HepG2 (cell line): ENCODE data around the gene PLEKHM2. TPM values are rescaled to one million over a fixed set of nuclear protein-coding genes. Genes with fewer than 3 reads are reported as not detected.

Source experiments
- ATF7 ChIP-seq, 2 experiments: fragments of 450-650 bp in 1 of 2; sonication (generic) in 1 of 2; formaldehyde crosslinking in 1 of 2; IDR thresholded peaks; 2 replicates each; pipeline versions ENCODE4 v1.4.0 to v1.6.1; 2016 to 2020; ENCODE audit warnings: antibody characterized with exemption in 1 of 2, mild to moderate bottlenecking in 1 of 2, missing genetic modification reagents in 1 of 2
- EZH2 ChIP-seq: conservative IDR thresholded peaks from 2 replicates; pipeline ENCODE4 v1.6.1; 2012; ENCODE audit warnings: mild to moderate bottlenecking, low read depth, low read length, moderate library complexity
- HIVEP1 ChIP-seq: sonication (generic); formaldehyde crosslinking; IDR thresholded peaks from 2 replicates; pipeline ENCODE4 v1.4.0; 2020; ENCODE audit warnings: mild to moderate bottlenecking, missing genetic modification reagents
- REPIN1 ChIP-seq: sonication (generic); formaldehyde crosslinking; IDR thresholded peaks from 2 replicates; pipeline ENCODE4 v1.8.0; 2022; ENCODE audit warnings: missing genetic modification reagents, low read depth, mild to moderate bottlenecking, borderline replicate concordance
- STAG1 ChIP-seq: sonication (generic); formaldehyde crosslinking; IDR thresholded peaks from 2 replicates; pipeline ENCODE4 v1.4.0; 2020; ENCODE audit warnings: missing genetic modification reagents
- SYNCRIP ChIP-seq: fragments of 200-400 bp; formaldehyde crosslinking; IDR thresholded peaks from 2 replicates; pipeline ENCODE4 v1.6.1; 2018; ENCODE audit warnings: mild to moderate bottlenecking, low read depth, low read length; ENCODE audit not compliant: insufficient read depth
- ZBTB7B ChIP-seq: sonication (generic); formaldehyde crosslinking; IDR thresholded peaks from 2 replicates; pipeline ENCODE4 v1.4.0; 2020; ENCODE audit warnings: missing genetic modification reagents
- ZFP37 ChIP-seq: sonication (generic); formaldehyde crosslinking; IDR thresholded peaks from 2 replicates; pipeline ENCODE4 v1.4.0; 2020; ENCODE audit warnings: missing genetic modification reagents, borderline replicate concordance
- ZNF562 ChIP-seq: sonication (generic); formaldehyde crosslinking; IDR thresholded peaks from 2 replicates; pipeline ENCODE4 v1.8.0; 2022; ENCODE audit warnings: missing genetic modification reagents, borderline replicate concordance
- ZNF563 ChIP-seq: sonication (generic); formaldehyde crosslinking; IDR thresholded peaks from 2 replicates; pipeline ENCODE4 v1.8.0; 2022; ENCODE audit warnings: mild to moderate bottlenecking, moderate library complexity, missing genetic modification reagents
- ZNF660 ChIP-seq: sonication (generic); formaldehyde crosslinking; IDR thresholded peaks from 2 replicates; pipeline ENCODE4 v1.5.1; 2020; ENCODE audit warnings: mild to moderate bottlenecking, low read depth, missing genetic modification reagents, borderline replicate concordance
- ZNF687 ChIP-seq: sonication (generic); formaldehyde crosslinking; IDR thresholded peaks from 2 replicates; pipeline ENCODE4 v1.5.1; 2020; ENCODE audit warnings: mild to moderate bottlenecking, missing genetic modification reagents, moderate library complexity
- ZNF747 ChIP-seq: sonication (generic); formaldehyde crosslinking; IDR thresholded peaks from 2 replicates; pipeline ENCODE4 v1.8.1; 2023; ENCODE audit warnings: missing genetic modification reagents, mild to moderate bottlenecking, borderline replicate concordance
- ZNF75D ChIP-seq: sonication (generic); formaldehyde crosslinking; IDR thresholded peaks from 2 replicates; pipeline ENCODE4 v1.8.1; 2023; ENCODE audit warnings: missing genetic modification reagents, mild to moderate bottlenecking, borderline replicate concordance
- ZNF777 ChIP-seq: sonication (generic); formaldehyde crosslinking; IDR thresholded peaks from 2 replicates; pipeline ENCODE4 v1.4.0; 2020; ENCODE audit warnings: missing genetic modification reagents
- ZNF850 ChIP-seq: sonication (generic); formaldehyde crosslinking; conservative IDR thresholded peaks from 2 replicates; pipeline ENCODE4 v1.9.0; 2021; ENCODE audit warnings: mild to moderate bottlenecking, missing genetic modification reagents
- ZSCAN12 ChIP-seq: sonication (generic); formaldehyde crosslinking; IDR thresholded peaks from 2 replicates; pipeline ENCODE4 v1.9.0; 2021; ENCODE audit warnings: mild to moderate bottlenecking, missing genetic modification reagents
- ZSCAN21 ChIP-seq: sonication (generic); formaldehyde crosslinking; IDR thresholded peaks from 2 replicates; pipeline ENCODE4 v1.8.0; 2022; ENCODE audit warnings: mild to moderate bottlenecking, missing genetic modification reagents, moderate library complexity, borderline replicate concordance
- polyA plus RNA-seq, 8 experiments: library from polyadenylated mRNA; depleted of rRNA in 3 of 8; stranded (reverse) in 7 of 8; unstranded in 1 of 8; fragments of >200 nt; fragmentation: Illumina TruSeq in 4 of 8; extraction: Trizol in 4 of 8; gene quantifications; 2 replicates each; pipeline versions ENCODE4 v1.2.1 to v1.2.3, GENCODE V29; 2011 to 2016; ENCODE audit warnings: low read depth in 4 of 8, missing spikeins in 1 of 8, mixed read lengths in 1 of 8; ENCODE audit not compliant: insufficient read depth in 1 of 8
- total RNA-seq, 5 experiments: library from RNA; depleted of rRNA; stranded (reverse); fragments of >200 nt; fragmentation: Illumina TruSeq; extraction: Trizol; gene quantifications; 2 replicates each; pipeline ENCODE4 v1.2.3, GENCODE V29; 2016; ENCODE audit warnings: low read depth in 1 of 5
- TF ChIP-seq, protein P1 (sequence below): sonication (generic); formaldehyde crosslinking; IDR thresholded peaks from 2 replicates; pipeline ENCODE4 v1.5.1; 2020; ENCODE audit warnings: mild to moderate bottlenecking, missing genetic modification reagents, moderate library complexity
- TF ChIP-seq, protein P2 (sequence below), 2 experiments: IDR thresholded peaks; 2 replicates each; pipeline ENCODE4 v1.6.1; 2011 to 2012; ENCODE audit warnings: low read length in 2 of 2, borderline replicate concordance in 1 of 2, low read depth in 1 of 2, mild to moderate bottlenecking in 1 of 2, moderate library complexity in 1 of 2

Gene PLEKHM2
- total and polyA plus RNA-seq, 2 of the 13 experiments (the other 11 are each of a cell fraction or from before 2014, with no cell fraction given) = 16.5 to 27.3 TPM

- TF ChIP-seq, protein P1, sequence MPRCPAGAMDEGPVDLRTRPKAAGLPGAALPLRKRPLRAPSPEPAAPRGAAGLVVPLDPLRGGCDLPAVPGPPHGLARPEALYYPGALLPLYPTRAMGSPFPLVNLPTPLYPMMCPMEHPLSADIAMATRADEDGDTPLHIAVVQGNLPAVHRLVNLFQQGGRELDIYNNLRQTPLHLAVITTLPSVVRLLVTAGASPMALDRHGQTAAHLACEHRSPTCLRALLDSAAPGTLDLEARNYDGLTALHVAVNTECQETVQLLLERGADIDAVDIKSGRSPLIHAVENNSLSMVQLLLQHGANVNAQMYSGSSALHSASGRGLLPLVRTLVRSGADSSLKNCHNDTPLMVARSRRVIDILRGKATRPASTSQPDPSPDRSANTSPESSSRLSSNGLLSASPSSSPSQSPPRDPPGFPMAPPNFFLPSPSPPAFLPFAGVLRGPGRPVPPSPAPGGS (CRISPR knock-in tag) = 0 out of 2 replicates have a peak, but pooled peaks have one; percentile 21
- no peak for TF ChIP-seq SYNCRIP
- peak; percentile 94 for TF ChIP-seq ZNF777 (CRISPR knock-in tag)
- TF ChIP-seq ZSCAN21 (CRISPR knock-in tag) = no peak
- no peak for TF ChIP-seq HIVEP1 (CRISPR knock-in tag)
- TF ChIP-seq ZNF75D (CRISPR knock-in tag) = no peak
- TF ChIP-seq STAG1 (CRISPR knock-in tag) = no peak
- TF ChIP-seq ZNF687 = peak; percentile 71
- 0 out of 2 replicates have a peak, but pooled peaks have one; percentile 35 for TF ChIP-seq ZNF850 (CRISPR knock-in tag)
- TF ChIP-seq ATF7 (IDR thresholded peaks at IDR 0.05) = no peak
- no peak for TF ChIP-seq ATF7 (CRISPR knock-in tag; IDR thresholded peaks at IDR 0.05)
- TF ChIP-seq ZBTB7B (CRISPR knock-in tag) = peak; percentile 67; the same call in 1 of the 2 replicates
- TF ChIP-seq REPIN1 (CRISPR knock-in tag) = no peak
- no peak for TF ChIP-seq ZFP37
- TF ChIP-seq ZNF747 = no peak
- no peak for TF ChIP-seq ZNF562
- TF ChIP-seq ZNF563 (CRISPR knock-in tag) = no peak
- no peak for TF ChIP-seq ZSCAN12 (CRISPR knock-in tag)
- no peak for TF ChIP-seq ZNF660 (CRISPR knock-in tag)
- TF ChIP-seq, protein P2, sequence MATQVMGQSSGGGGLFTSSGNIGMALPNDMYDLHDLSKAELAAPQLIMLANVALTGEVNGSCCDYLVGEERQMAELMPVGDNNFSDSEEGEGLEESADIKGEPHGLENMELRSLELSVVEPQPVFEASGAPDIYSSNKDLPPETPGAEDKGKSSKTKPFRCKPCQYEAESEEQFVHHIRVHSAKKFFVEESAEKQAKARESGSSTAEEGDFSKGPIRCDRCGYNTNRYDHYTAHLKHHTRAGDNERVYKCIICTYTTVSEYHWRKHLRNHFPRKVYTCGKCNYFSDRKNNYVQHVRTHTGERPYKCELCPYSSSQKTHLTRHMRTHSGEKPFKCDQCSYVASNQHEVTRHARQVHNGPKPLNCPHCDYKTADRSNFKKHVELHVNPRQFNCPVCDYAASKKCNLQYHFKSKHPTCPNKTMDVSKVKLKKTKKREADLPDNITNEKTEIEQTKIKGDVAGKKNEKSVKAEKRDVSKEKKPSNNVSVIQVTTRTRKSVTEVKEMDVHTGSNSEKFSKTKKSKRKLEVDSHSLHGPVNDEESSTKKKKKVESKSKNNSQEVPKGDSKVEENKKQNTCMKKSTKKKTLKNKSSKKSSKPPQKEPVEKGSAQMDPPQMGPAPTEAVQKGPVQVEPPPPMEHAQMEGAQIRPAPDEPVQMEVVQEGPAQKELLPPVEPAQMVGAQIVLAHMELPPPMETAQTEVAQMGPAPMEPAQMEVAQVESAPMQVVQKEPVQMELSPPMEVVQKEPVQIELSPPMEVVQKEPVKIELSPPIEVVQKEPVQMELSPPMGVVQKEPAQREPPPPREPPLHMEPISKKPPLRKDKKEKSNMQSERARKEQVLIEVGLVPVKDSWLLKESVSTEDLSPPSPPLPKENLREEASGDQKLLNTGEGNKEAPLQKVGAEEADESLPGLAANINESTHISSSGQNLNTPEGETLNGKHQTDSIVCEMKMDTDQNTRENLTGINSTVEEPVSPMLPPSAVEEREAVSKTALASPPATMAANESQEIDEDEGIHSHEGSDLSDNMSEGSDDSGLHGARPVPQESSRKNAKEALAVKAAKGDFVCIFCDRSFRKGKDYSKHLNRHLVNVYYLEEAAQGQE (IDR thresholded peaks at IDR 0.05; ENCODE audit: borderline replicate concordance in 1 of 2, low read depth in 1 of 2, low read length in 2 of 2) = no peak
- no peak for TF ChIP-seq EZH2
Measured at GRCh38 chr1:15758953-15759661, 75.0 kb downstream of the PLEKHM2 start (continued).
